ENCODE results near the gene NHLH1.

Gene NHLH1

DNA sequence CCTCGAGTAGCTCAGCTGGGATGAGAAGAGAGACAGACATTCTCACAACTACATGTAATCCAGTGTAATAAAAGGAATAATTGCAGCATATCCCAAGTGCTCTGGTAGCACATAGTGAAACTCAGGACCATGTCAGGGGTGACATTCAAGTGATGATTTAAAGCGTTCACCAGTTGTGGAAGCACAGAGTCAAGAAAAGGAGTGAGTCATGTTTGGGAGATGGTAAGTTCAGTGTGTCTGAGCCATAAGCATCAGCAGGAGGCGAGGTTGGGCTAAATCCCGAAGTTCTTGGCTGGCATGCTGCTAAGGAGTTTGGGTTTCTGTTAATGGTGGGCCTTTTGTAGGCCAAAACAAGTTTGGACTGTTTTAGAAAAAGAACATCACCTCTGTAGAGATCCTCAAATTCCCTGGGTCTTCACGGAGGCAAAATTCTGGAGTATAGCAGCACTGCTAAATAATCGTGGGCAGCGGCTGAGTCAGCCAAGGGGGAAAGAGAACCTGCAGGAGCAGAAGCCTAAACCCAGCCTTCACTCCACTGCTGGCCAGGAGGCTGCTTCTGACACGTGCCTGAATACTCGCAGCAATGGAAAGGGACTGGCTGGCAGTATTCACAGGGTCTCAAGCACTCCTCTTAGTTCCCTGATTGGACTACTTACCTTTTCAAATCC lies 7.2 kb upstream of the NHLH1 start:
- no peak for DNase-seq (ENCODE audit: low read depth in 2 of 2)

DNA sequence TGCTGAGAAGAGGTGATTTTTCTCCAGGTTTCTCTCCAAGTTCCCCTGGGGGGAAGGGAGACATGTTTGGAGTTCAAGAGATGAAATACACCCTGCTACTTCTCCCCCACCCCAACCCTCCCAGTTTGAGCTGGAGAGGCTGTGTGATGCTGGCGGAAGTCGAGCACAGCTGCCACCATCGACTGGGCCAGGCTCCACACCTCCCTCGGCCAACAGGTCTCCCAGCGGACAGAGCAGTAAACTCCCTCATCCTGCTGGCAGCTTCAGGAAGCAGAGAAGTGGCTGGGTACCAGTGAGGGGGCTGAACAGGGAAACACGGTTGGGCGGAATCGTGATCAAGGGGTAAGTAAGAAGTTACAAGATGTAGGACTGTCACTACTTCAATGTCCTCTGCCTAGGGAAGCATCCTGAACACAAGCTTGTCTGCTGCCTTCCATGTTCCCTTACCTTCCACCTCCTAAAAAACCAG lies 6.6 kb upstream of the NHLH1 start:
- DNase-seq (ENCODE audit: low read depth in 2 of 2): no peak

GRCh38 chr1:160361199-160361598 lies 5.7 kb upstream of the NHLH1 start:
- DNase-seq (ENCODE audit: low read depth in 2 of 2): no peak

DNA sequence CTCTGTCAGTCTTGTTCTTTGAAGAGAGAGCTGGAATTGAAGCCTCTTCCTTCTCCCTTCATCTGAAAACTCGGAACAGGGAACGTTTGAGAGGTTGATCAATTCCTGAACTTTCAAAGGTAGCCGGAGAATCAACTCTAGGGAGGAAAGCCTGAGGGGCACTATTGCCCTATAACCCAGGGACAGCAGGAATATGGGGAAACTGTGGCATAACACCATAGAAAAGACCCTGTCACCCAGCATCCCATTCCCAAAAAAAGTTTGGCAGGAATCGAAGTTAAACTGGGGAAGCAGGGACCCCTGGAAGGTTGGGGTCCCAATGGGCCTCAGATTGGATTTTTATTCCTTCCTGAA lies 5.1 kb upstream of the NHLH1 start:
- DNase-seq (ENCODE audit: low read depth in 2 of 2): no peak

DNA sequence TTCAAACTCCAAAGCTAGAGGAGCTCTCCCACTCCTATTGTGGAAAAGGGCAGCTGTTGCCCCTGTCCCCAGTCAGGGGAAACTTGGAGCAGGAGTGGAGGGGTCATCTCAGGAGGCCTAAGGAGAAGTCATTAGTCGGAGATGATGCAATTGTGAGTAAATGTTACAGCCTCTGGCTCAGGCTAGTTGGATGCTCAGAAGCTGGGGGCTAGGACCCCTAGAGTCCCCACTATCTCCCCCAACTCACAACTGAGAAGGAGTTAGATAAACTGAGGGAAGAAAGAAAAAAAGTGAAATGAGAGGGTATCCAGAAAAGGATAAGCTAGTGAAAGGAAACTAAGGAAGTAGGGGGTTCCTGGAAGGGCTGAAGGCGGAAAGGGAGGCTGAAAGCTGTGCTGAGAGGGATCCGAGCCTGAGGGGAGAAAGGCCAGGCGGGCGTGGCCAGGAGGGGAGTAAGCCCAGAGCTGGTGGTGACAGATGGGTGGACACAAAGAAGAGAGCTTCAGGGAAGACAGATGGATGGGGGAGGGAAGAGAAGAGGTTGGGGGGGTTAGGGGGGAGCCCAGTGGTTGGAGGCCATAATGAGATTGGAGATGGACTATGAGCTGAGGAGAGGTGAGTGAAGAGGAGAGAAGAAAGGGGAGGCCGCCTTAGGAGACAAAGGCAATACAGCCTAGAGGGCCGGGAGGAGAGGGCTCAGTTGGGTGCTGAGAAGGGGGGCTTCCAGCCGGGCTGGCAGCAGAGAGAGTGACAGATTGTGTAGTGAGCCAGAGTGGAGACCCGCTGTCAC lies 4.5 kb upstream of the NHLH1 start:
- no peak for DNase-seq (ENCODE audit: low read depth in 2 of 2)

GRCh38 chr1:160363010-160363409 lies 3.9 kb upstream of the NHLH1 start:
- no peak for DNase-seq (ENCODE audit: low read depth in 2 of 2)

DNA sequence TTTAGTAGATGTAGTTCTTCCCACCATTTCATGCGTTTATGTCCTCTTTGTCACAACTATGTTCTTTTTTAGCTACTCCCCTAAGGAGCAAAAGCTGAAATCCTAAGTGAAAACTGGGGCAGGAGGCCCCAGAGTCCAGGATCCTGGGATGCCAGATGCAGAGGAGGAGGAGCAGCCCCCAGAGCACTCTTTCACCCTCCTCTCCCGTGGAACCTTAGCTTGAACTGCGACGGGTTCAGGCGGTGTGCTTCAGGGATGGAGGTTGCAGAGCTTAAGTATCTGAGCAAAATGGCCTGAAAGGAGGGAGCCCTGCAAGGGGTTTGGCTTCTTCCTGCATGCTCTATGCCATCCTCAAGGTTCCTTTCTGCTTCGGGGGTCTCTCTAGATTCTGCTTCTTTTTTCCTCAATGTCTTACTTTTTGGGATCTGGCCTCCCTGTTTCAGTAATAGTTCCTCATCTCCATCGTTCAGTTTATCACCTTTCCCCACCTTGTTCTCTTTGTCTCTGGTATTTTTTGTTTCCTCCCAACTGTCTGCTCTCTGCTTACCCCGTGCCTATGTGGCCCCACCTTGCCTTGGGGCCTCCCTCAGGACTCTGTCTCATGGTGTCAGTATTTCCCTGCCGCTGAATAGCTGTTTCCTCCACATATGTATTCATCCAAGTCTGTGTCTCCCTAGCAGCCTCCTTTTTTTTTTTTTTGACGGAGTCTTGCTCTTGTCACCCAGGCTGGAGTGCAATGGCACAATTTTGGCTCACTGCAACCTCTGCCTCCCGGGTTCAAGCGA lies 2.7 kb upstream of the NHLH1 start:
- no peak for DNase-seq (ENCODE audit: low read depth in 2 of 2)

DNA sequence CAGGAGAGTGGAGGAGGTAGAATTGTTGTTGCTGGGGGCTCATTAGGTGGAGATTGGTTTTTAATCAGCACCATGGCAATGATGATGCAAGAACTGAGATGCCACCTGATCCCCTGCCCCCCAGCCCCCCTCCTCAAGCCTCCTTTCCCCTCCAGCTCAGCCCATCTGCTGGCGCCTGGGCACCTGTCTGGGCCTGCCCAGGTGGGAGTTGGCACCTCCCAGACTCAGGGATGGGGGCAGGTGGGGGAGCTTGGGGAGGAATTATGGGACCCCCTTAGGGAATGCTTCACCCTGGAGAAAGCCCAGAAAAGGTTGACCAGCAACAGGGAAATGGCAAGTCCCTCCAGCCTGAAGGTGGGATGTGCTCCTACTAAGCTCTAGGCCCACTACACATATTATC lies 1.5 kb upstream of the NHLH1 start:
- no peak for DNase-seq (ENCODE audit: low read depth in 2 of 2)

GRCh38 chr1:160367516-160367900 lies 637 bp downstream of the NHLH1 start:
- DNase-seq (ENCODE audit: low read depth in 2 of 2): no peak

- no peak for DNase-seq (ENCODE audit: low read depth in 2 of 2)
Observed at GRCh38 chr1:160367934-160368923, 1.4 kb downstream of the NHLH1 start.

GRCh38 chr1:160369087-160369486 lies 2.2 kb downstream of the NHLH1 start:
- DNase-seq (ENCODE audit: low read depth in 2 of 2): no peak

DNA sequence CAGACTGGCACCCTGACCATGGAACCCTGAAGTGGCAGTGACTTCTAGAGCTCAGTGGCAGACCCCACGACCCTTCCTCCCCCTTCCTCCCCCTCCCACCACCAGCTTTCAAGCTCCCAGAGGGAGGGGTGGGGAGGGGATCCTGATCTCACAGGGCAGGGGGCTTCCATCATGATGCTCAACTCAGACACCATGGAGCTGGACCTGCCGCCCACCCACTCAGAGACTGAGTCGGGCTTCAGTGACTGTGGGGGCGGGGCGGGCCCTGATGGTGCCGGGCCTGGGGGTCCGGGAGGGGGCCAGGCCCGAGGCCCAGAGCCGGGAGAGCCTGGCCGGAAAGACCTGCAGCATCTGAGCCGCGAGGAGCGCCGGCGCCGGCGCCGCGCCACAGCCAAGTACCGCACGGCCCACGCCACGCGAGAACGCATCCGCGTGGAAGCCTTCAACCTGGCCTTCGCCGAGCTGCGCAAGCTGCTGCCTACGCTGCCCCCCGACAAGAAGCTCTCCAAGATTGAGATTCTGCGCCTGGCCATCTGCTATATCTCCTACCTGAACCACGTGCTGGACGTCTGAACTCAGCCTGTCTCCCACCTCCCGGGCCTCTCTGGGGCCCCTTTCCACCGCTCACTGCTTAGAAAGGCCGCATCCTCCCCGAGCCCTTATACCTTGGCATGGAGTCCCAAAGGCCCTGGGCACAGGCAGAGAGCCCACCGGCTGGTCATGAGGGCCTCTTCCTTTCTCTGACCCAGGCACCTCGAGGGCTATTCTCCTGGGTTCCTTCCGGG lies 3.9 kb downstream of the NHLH1 start:
- DNase-seq (ENCODE audit: low read depth in 2 of 2): no peak

DNA sequence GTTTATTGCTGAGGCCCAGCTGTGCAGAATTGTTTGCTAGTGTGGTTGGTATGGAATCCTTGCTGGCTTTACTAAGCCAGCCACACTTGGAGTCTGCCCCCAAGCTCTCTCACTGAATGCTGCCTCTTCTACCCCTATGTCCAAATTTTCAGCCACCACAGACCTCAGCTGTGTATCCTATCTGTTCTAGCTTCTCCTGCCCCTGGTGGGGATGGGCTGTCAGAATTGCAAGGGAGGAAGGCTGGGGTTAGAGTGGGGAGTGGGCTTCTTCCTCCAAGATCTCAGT lies 4.4 kb downstream of the NHLH1 start:
- DNase-seq (ENCODE audit: low read depth in 2 of 2): no peak

GRCh38 chr1:160371756-160372155 lies 4.9 kb downstream of the NHLH1 start:
- no peak for DNase-seq (ENCODE audit: low read depth in 2 of 2)

- DNase-seq (ENCODE audit: low read depth in 2 of 2): no peak
Observed at GRCh38 chr1:160373696-160374095, 6.8 kb downstream of the NHLH1 start.

GRCh38 chr1:160374306-160375110 lies 7.6 kb downstream of the NHLH1 start:
- no peak for DNase-seq (ENCODE audit: low read depth in 2 of 2)

DNA sequence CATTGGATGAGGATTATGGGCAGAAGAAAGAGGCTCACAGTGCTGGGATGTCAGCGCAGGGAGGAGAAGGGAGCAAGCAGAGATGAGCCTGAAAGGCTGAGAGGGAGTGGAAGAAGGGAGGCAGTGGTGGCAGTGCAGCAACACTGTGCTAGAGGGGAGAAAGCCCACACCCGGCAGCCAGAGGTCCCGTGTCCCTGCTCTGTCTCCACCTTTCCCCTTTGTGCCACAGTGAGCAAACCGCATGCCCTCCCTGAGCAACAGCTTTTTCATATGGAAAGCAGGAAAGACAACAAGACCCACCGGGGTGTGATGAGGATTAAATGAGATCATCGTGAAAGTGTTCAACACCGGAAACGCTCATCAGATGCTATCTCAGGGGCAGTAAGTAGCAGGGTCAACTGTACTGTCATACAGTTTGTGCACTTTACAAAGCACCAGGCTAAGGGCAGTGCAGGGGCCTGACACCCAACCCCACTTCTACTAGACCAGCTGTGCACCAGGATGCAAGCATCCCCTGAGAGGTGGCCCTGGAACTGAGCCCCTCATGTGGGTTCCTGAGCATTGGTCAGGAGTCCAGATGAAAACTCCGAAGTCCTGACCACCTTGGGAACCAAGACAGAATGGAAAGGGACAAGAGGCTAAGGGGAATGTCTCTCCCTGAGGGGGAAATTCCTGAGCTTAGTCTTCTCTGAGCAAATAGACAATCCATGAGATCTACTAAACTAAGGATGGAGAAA lies 9.1 kb downstream of the NHLH1 start:
- DNase-seq (ENCODE audit: low read depth in 2 of 2): no peak

DNA sequence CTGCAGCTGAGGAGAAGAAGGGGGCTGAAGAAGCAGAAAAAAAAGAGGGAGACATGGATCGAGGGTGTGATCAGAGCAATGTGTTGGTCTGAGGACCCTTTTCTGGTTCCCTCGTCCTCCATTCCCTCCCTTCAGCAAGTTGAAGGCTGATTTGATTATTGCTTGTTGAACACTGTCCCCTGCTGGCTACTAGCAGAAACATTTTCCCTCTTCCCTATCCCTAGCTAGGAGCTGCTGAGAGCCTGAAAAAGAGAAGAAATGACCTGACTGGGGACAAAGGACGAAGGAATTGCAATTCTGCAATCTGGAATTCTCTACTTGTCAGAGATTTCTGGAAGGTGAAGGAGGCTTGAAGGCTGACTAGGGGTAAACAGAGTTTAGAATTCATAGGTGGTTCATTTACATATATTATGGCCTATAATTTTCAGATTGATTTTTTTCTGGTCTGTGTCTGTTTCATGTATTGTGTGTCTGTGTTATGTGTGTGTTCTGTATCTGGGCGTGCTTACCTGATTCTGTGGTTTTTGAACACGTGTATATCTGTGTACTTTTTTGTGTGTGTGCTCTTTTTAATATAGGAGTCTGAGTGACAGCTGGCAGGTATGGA lies 9.8 kb downstream of the NHLH1 start:
- no peak for DNase-seq (ENCODE audit: low read depth in 2 of 2)
